CD4-positive, alpha-beta T cell treated with Interferon alpha-2 for 1 hour (primary cell): ENCODE results near the gene POU2F3.
"Not testable (repeated sequence)": the region's sequence is repeated elsewhere in the genome, so short reads cannot be mapped to it uniquely, and the experiment has no call there.

ENCODE experiments used
- DNase-seq, 2 donors: peaks; one replicate each; pipeline ENCODE4 v3.0.0-alpha.2; 2020 to 2022

The POU2F3 gene

DNA sequence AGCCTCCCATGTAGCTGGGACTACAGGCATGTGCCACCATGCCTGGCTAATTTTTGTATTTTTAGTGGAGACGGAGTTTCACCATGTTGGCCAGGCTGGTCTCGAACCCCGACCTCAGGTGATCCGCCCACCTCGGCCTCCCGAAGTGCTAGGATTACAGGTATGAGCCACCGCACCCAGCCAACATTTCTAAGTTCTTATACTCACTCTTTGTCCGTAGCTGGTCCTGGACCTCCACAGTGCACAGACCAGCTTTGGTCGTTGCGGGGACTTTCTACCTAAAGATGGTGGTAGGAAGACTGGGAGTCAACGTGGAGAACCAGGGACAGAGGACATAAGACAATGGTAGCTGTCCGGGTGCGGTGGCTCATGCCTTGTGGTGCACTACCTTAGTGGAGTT is 13.4 kb downstream of the POU2F3 start:
- not testable (repeated sequence) for DNase-seq

DNA sequence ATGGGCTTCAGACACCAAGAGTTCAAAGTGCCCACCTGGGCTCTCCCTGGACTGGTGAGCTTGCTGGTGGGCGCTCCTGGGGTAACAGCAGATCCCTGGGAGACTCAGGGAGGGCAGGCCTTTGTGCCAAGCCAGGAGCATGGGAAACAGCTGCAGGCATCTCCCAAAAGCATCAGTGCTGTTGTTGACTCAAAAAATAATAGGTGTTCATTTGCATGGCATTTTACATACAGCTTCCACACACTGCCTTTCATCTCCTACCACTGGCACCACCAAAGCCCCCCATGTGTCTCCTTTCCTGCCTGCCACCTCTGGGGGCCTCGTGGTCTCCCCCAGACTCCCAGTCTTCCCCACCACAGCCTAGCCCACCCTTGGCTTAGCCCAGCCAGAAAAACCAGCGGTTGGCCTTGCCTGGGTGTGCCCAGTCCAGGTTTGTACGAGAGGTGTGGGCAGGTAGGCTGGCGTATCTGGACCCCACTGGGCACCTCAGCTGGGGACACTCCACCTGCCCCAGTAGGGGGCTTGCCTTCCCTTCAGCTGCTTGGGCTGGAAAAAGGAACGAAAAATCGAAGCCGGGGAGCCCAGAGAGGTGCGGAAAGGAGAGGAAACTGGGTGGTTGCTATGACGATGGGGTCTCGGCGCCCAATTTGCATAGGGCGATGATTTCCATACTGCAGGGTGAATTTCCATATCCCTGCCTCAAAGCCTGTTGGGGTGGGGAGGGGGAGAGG is 15.0 kb downstream of the POU2F3 start:
- no peak for DNase-seq

DNA sequence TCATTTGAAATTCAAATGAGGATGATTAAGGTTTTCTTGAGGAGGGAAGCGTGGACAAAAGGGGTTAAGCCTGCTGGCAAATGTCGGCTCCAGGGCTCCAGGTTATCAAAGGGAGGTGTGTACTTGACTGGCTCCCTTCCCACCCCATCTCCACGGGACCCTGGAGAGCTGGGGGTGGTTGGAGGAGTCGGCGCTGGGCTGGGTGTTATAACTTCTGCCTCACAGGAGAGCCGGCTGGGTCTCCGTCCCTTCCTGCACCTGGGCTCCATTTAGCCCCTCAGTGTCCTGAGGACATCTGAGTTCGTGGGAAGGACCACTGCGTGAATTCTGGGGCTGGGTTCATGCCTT is 15.6 kb downstream of the POU2F3 start:
- no peak for DNase-seq

DNA sequence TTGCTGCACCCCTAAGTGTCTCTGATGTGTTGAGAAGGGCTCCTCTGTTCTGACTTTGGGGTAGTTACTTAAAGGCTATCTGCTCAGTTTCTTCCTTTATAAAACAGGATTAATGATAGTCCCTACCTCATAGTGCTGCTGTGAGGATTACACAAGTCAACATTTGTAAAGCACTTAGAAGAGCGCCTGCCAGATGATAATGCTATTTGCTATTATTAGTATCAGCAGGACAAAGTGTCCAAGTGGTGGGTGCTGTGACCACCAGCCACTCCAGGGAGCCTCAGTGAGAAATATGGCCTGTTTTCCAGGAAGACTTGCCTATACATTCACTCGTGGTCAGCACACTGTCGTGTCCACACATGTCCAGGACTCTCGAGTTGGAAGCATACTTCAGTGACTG is 16.2 kb downstream of the POU2F3 start:
- DNase-seq, result no peak

DNA sequence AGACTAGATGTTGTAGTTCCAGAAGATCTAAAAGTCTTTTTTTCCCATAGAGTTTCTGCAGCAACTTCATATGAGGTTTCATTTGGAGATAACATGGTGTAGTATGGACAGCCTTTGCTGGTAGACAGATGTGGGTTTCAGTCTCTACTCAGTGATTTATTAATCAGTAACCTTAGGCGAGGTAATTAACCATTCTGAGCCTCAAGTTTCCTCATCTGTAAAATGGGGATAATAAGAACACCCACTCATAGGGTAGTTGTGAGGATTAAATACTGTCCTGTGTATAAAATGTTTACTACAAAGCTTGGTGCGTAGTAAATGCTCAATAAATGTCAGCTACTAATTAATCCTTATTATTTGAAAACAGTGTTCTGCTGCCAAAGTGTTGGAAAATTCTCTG is 16.8 kb downstream of the POU2F3 start:
- no peak for DNase-seq

DNA sequence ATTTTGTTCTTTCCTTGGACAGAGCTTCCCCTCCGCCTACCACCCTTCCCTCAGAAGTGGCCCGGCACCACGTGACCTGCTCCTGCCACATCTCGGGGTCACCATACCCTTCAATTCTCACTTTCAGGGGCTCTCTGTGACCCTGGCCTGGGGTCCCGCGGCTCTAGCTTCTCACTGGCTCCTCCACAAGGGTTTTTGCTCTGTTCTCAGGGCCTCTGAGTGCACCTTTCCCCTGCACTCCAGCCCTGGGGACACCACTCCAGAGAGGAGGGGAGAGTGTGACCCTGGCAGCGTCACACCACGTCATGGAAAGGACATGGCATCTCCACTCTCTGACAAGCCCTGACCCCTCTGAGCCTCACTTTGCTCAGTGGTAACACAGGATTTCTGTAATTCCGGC is 17.4 kb downstream of the POU2F3 start:
- DNase-seq, result no peak

DNA sequence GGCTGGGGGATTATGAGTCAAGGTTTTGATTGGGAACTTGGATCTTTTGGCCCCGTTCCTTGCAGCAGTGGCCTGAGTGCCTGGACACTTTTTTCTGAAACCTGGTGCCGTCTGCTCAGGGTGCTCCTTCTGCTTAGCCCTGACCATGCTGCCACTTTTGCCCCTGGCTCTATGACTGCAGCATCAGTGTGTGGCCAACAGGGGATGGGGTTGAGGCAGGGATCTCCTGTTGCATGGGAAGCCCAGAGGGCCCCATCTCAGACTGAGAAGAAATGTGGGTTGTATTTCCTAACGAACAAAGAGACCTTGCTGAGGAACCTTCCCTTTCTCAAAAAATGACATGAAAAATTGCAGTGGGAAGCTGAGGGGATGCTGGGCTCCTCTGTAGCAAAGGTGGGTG is 18.7 kb downstream of the POU2F3 start:
- DNase-seq, result no peak

DNA sequence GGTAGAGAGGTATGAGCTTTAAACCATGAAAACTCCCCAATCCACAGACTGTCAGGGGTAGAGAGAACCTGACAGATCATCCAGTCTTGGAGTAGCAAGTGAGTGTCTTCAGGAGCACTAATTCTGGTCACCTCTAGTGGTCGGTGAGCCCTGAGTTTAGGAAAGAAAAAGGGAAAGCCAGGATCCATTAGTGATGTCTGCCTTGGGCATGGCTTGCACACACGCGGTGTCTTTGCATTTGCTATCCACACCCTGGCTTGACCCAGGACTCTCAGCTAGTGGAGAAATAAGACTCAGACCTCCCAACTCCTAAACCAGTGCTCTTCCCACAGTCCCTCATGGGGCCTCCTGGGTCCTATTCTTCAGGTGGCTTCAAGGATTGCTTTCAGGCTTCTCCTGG is 19.3 kb downstream of the POU2F3 start:
- no peak for DNase-seq

DNA sequence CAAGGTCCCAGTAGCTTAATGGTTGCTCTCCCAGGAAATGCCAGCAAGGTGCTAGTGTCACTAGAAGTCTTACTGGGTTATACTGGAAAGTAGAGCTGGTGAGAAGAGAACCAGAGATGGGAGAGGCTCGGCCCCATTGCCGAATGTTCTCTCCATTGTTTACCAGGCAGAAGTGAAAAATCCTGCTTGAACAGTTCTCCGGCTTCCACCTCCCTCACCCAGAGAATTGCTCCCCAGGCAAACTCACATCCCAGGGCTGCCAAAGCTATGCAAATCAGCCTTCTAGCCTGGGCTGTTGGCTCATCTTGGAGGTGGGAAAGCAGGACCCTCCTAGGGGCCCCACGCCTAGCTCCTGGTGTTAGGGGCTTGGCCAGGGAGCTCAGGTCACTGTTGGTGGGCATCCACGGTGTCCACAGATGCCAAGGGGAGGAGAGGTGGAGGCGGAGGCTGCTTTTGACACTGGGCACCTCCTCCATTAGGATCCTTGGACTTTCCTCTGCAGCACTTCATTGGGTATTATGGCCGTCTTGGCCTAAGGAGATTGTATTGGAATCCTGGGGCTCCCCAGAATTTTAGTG is 20.1 kb downstream of the POU2F3 start:
- no peak for DNase-seq

DNA sequence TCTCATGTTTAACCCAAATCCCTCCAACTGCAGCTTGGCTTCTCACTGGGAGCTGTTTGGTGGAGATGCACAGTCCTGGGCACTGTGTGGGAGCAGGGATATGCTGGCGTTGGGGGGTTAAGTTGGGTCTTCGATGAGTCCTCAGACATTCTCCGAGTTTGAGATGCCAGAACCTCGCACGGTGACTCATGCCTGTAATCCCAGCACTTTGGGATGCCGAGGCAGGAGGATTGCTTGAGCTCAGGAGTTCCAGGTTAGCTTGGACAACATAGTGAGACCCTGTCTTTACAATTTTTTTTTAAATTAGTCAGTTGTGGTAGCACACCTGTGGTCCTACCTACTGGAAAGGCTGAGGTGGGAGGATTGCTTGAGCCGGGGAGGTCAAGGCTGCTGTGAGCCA is 20.7 kb downstream of the POU2F3 start:
- no peak for DNase-seq

DNA sequence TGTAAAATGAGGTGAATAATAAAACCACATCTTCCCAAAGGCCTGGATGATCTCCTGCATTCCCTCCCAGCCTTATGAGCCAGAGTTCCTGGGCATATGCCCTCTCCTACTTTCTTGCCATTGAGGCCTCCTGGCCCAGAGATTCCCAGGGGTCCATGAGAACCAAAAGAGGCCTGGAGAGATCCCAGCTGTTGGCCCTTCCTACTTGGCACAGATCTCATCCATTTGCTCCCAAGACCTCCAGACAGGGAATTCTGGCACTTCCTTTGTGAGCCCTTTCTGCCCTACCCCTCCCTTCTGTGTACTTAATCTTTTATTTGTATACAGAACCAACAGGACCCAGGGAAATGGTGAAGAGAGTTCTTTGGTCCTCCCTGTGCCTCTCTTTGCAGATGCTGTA is 21.4 kb downstream of the POU2F3 start:
- no peak for DNase-seq

DNA sequence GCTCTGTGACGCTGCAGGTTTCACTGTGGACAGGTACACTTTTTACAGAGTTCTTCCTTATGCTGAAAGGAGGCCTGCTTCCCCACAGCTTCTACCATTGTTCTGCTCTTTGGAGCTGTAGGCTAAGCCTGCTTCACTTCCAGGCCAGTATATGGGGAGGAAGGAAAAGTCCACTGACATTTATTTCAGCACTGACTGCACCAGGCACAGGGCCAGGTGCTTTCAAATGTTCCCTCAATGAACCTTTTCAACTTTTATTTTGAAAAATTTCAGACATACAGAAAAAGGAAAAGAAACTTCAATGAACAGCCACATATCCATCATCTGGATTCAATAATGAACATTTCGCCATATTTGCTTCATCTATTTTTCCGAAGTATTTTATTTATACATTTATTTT is 22.0 kb downstream of the POU2F3 start:
- DNase-seq, result no peak

DNA sequence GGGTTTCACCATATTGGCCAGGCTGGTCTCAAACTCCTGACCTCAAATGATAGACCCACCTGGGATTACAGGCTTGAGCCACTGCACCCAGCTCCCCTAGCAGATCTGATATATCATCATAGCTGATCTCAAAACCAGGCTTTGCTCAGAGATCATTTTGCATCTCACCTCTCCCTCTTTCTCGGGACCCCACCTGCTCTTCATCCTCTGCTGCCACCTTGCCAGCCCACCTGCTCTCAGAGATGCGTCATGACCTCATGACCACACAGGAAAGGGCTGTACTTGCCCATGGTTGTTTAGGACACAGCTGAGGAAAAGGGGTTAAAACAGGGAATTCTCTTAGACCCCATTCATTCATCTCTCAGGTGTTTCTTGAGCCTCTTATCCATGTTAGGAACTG is 27.4 kb downstream of the POU2F3 start:
- no peak for DNase-seq

DNA sequence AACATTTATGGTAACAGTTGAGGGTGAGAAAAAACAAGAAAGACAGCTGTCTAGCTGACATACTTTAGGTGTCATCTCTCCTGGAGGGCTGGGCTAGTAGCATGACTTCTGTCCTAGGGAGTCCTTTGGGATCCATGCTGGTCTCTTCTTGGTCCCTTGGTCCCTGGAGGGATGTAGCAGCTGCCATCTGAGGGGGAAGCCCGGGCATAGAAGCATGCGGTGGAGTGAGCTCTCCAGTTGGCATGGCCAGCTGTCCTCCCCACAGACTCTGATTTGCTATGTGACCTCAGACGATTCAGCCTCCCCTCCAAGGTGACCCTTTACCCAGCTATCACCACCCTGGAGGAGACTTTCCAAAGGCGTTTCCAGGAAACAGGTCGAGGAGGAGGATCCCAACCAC is 28.7 kb downstream of the POU2F3 start:
- DNase-seq, result no peak

DNA sequence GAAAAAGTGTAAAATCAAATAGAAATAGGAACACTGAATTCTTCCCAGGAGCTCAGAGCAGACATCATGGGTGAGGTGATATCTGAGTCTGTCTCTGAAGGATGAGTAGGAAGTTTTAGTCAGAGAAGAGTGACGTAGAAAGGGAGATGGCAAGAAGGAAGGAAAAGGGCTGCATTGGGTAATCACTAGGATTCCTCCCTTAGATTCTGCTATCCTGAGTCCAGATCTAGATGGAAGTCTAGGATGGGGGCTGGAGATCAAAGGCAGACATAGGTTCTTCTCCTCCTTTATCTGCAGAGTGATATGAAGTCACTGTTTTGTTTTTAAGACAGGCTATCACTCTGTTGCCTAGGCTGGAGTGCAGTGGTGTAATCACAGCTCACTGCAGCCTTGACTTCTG is 30.4 kb downstream of the POU2F3 start:
- DNase-seq, result no peak

DNA sequence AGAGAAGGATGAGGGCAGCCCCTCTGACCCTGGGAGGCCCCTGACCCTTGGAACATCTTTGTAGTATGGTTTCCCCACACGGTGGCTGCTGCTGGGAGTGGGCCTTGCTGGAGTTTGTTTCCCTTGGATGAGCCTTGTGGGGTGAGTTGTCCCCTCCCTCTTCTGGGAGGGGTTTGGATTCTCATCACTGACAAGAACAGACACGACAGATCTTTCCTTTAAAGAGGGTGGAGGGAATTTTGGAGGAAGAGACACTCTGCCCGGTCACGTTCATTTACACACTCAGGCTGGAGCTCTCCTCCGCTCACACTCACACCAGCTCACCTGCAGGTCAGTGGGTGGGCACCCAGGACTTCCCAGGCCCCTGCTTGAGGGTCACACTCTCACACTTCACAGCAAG is 31.7 kb downstream of the POU2F3 start:
- no peak for DNase-seq

DNA sequence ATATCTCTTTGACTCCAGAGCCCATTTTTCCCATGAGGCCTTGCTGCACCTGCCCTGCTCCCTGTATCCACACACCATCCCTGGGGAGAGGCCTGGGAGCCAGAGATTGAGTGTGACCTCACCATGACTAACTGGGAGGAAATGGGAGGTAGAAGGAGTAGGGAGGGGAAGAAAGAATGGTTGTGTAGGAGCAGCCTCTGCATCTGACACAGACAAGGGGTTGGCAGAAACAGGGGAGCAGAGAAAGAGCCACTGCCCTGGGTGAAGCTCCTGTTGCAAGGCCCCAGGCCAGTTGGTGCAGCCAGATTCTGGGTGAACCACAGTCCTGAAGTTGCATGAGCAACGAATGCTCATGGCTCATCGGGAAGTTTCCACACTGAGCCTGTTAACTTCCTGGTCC is 32.4 kb downstream of the POU2F3 start:
- no peak for DNase-seq

DNA sequence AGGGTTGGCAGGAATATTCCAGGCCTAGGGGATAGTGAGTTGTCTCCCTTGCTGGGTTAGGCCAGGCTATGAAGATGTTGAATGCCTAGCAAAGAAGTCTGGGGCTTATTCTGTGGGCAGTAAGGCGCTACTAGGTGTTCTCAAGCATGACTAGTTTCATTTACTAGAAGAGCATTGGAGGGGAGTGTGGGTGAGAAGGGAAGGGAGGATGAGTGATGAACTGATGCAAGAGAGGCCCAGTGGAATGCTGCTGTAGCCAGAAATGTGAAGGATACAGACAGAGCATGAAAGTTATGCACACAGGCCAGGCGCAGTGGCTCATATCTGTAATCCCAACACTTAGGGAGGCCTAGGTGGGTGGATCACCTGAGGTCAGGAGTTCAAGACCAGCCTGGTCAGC is 33.5 kb downstream of the POU2F3 start:
- DNase-seq, result no peak

DNA sequence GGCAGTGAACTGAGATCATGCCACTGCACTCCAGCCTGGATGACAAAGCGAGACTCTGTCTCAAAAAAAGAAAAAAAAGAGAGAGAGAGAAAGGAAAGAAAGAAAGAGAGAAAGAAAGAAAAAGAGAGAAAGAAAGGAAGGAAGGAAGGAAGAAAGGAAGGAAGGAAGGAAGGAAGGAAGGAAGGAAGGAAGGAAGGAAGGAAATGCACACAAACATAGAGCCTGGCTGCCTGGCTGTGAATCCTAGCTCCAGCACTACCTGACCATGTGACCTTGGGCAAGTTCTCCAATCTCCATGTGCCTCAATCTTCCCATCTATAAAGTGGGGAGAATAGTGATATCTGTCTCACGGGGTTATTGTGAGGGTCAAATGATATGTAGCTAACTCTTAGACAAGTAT is 34.0 kb downstream of the POU2F3 start:
- DNase-seq, result not testable (repeated sequence)

DNA sequence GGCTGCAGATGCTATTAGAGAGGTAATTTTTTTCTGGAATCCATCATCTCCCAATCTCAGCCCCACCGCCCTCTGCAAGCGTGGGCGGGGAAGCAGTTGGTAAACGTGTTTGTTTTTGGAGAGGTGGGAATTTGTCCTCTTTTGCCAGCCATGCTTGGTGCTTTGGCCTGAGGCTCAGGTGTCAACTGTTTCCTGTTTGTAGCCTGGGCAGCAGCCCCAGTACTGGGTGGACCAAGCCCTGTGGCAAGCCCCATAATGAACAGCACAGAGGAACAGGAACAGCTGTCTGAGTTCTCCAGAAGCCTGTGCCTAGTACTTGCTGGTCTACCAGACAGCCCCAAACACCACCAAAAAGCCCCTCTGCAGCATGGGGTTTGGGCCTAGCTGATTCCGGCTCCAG is 39.6 kb downstream of the POU2F3 start:
- DNase-seq, result no peak

DNA sequence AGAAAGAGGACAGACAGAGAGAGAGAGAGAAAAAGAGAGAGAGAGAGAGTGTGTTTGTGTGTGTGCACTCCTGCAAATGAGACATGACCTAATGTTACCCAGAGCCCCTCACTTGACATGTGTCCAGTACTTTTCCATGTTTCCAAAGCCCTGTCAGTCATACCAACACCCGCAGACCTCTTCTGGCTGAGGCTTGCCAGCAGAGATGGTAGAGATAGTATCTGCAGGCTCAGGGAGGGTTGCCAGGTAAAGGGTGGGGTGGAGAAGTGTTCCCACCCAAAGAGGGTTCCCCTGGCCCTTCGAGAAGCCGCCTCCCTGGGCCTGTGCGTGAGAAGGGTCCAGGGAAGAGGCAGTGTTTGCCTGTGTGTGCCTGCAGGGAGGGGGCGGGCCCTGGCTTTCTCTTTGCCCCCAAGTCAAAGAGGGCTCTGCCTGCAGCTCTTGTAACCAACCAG is 40.7 kb downstream of the POU2F3 start:
- DNase-seq, result no peak

DNA sequence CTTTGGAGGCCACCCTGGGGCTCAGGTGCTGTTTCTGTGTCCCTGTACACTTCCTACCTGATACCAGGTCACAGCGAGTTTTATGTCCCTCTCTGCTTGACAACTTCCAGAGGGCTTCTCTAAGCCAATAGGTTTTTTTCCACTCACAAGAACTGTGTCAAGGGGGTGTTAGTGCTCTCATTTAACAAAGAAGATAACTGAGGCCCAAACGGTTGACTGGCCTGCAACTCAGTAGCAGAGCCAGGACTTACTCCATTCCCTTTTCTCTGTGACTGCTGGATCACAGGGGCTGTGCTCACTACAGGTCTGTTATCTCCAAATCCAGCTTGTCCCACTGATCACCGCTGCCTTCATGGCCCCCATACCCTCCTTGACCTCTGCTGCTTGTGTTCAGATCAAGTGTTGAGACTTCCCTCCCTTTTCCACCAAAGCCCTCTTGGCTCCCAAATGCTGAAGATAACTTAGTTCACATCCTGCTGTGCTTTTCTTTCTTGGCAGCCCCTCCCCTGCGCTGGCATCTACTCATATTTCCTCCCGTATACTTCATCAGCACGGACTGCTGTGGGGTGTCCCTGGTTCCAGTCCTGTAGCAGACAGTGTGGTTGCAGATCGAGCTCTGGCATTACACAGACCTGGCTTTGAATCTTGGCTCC is 41.3 kb downstream of the POU2F3 start:
- DNase-seq, result no peak

DNA sequence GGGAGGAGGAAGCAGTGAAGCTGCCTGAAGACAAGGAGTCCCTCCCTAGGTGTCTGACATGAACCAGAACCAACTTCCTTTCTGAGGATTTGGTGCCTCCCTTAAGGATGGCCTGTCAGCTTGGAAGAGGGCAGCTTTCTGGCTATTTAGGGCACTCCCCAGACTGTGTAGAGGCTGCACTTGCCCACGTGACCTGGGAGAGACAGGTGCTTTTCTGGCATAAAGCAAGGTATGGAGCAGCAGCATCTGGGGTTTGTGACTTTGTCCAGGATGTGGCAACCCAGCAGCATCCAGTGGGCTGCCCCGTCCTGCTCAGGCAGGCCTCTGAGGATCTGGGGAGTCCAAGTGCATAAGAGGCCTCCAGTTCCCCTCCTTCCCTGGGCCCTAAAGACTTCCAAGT is 43.2 kb downstream of the POU2F3 start:
- no peak for DNase-seq

DNA sequence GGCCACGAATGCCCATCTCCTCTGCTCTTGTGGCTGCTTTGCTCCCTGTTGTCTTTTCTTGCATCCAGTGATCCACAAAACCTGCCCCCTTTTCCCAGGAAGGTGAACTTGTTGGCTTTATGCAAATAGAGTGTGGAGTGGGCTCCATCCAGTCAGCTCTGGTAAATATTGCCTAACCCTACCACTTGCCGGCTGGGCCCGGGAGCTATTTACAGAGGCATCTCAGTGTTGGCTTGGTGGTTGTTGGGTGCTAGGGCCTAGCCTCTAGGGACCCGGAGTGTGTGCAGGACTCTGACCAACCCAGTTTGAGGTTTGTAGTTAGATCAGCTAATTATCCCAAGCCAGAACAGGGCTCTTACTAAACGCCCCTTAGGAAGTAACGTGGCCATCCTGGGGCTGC is 44.3 kb downstream of the POU2F3 start:
- no peak for DNase-seq

DNA sequence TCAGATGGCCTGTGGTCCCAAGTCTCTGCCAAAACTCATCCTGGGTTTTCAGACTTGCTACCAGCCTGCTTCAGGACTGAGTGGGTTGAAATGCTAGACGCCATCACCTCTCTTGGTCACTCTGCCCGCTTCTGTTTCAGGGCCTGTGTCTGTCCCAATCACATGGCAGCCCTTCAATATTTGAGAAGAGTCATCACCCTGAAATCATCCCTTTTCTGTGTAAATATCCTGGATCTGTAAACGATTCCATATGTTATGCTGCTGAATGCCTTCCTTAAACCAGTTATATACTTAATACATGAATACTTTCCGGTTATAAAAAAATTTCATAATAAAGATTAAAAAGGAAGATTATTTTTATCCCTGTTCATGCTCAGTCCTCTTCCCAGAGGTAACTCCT is 45.3 kb downstream of the POU2F3 start:
- no peak for DNase-seq
